ENCODE measurements around the gene KRTAP10-4. TPM values are rescaled to one million over a fixed set of nuclear protein-coding genes. Genes with fewer than 3 reads are reported as not detected.
"Not testable (repeated sequence)": the region's sequence is repeated elsewhere in the genome, so short reads cannot be mapped to it uniquely, and the experiment has no call there.

The KRTAP10-4 gene, protein sequence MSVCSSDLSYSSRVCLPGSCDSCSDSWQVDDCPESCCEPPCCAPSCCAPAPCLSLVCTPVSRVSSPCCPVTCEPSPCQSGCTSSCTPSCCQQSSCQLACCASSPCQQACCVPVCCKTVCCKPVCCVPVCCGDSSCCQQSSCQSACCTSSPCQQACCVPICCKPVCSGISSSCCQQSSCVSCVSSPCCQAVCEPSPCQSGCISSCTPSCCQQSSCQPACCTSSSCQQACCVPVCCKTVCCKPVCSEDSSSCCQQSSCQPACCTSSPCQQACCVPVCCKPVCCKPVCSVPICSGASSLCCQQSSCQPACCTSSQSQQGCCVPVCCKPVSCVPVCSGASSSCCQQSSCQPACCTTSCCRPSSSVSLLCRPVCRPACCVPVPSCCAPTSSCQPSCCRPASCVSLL
- total RNA-seq, result not detected

DNA sequence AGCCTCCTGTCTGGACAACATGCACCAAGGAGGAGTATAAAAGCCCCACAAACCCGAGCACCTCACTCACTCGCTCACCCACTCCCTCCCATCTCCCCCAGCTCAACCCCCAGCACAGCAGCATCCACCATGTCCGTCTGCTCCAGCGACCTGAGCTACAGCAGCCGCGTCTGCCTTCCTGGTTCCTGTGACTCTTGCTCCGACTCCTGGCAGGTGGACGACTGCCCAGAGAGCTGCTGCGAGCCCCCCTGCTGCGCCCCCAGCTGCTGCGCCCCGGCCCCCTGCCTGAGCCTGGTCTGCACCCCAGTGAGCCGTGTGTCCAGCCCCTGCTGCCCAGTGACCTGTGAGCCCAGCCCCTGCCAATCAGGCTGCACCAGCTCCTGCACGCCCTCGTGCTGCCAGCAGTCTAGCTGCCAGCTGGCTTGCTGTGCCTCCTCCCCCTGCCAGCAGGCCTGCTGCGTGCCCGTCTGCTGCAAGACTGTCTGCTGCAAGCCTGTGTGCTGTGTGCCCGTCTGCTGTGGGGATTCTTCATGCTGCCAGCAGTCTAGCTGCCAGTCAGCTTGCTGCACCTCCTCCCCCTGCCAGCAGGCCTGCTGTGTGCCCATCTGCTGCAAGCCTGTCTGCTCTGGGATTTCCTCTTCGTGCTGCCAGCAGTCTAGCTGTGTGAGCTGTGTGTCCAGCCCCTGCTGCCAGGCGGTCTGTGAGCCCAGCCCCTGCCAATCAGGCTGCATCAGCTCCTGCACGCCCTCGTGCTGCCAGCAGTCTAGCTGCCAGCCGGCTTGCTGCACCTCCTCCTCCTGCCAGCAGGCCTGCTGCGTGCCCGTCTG is at the start of gene KRTAP10-4:
Gene KRTAP10-4, plus strand, starts transcription at position 100 of the 827 bp plus-strand sequence. Its CDS starts 30 bp downstream, at position 130.
- peak; percentile 15 for DNase-seq
- CTCF ChIA-PET, result interaction anchor here (0.7 to 1.1 kb wide), 2 partner anchors 113 to 219 kb away, joined by 3 to 4 read pairs; no protein-coding TSS in a partner anchor
- H3K4me3 Mint-ChIP-seq, result not testable (repeated sequence)

DNA sequence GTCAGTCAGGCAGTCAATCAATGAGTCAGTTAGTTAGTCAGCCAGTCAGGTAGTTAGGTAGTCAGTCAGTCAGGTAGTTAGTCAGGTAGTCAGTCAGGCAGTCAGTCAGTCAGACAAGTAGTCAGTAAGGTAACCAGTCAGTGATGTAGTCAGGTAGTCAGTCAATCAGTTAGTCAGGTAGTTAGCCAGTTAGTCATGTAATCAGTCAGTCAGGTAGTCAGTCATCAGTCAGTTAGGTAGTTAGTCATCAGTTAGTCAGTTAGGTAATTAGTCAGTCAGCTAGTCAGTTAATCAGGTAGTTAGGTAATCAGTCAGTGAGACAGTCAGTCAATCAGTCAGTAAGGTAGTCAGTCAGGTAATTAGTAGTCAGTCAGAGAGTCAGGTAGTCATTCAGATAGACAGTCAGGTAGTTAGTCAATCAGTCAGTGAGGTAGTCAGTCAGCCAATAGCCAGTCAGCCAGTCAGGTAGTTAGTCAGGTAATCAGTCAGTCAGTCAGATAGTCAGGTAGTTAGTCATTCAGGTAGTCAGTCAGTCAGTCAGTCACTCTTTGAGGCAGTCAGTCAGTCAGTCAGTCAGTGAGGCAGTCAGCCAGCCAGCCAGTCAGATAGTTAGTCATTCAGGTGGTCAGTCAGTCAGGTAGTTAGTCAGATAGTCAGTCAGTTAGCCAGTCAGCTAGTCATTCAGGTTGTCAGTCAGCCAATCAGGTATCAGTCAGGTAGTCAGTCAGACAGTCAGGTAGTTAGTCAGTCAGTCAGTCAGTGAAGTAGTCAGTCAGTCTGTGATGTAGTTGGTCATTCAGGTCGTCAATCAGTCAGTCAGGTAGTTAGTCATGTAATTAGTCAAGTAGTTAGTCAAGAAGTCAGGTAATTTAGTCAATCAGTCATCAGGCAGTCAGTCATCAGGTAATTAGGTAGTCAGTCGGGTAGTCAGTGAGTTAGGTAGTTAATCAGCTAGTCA is 48.8 kb upstream of the KRTAP10-4 start:
- DNase-seq, result no peak
- Mint-ChIP-seq H3K4me1 (no peaks in the 10 kb centered on the region), H3K9me3 (ENCODE audit: low read depth) (no peaks in the 10 kb centered on the region), H3K27ac (no peak overlapping the region), H3K36me3 (no peaks in the 10 kb centered on the region), H3K27me3 (no peaks in the 10 kb centered on the region), H3K4me3 (no peak overlapping the region)
- CTCF ChIA-PET, result no interaction called here
- no peak for ATAC-seq

More for the DNA sequence above, at the start of gene KRTAP10-4:
- not testable (repeated sequence) for H3K27ac Mint-ChIP-seq, H3K27me3 Mint-ChIP-seq, H3K4me1 Mint-ChIP-seq, ATAC-seq, H3K36me3 Mint-ChIP-seq
- H3K9me3 Mint-ChIP-seq (ENCODE audit: low read depth), result peaks cover 16% of the 10 kb centered on the region

DNA sequence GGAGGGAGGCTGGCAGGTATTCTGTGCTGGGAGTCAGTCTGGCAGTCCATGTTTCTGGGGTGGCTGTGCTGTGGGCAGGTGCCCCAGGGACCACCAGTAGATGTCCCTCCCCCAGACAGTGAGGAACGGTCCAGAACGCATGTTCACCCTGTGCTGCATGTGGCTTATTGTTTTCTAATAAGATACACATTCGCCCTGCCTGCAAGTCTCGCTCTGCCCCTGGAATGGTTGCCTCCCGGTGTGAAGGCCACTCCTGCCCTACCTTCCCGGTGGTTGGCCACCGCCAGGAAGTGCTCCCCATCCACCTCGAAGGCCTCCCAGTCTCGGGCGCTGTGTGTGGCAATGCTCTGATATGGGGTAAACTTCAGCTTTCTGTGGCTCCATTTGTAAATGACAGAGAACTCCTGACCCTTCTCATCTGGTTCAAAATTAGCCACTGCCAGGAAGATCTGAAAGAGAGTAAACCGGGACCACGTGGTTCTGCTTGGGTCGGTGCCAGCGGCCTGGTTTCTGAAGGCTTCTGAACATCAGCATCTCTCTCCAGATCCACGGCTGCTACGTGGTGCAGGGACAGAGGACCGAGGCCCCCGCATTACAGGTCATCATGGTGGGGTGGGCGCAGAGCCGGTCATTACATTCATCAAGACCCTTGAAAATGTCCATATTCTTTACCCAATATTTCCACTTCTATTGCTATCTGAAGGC is 48.0 kb upstream of the KRTAP10-4 start:
- no peaks in the 10 kb centered on the region for H3K36me3 Mint-ChIP-seq
- no peak overlapping the region for H3K27ac Mint-ChIP-seq
- CTCF ChIA-PET, result no interaction called here
- H3K4me1 Mint-ChIP-seq, result no peaks in the 10 kb centered on the region
- ATAC-seq, result no peak
- no peak for DNase-seq
- no peaks in the 10 kb centered on the region for H3K9me3 Mint-ChIP-seq (ENCODE audit: low read depth)
- no peaks in the 10 kb centered on the region for H3K27me3 Mint-ChIP-seq
- no peak overlapping the region for H3K4me3 Mint-ChIP-seq

DNA sequence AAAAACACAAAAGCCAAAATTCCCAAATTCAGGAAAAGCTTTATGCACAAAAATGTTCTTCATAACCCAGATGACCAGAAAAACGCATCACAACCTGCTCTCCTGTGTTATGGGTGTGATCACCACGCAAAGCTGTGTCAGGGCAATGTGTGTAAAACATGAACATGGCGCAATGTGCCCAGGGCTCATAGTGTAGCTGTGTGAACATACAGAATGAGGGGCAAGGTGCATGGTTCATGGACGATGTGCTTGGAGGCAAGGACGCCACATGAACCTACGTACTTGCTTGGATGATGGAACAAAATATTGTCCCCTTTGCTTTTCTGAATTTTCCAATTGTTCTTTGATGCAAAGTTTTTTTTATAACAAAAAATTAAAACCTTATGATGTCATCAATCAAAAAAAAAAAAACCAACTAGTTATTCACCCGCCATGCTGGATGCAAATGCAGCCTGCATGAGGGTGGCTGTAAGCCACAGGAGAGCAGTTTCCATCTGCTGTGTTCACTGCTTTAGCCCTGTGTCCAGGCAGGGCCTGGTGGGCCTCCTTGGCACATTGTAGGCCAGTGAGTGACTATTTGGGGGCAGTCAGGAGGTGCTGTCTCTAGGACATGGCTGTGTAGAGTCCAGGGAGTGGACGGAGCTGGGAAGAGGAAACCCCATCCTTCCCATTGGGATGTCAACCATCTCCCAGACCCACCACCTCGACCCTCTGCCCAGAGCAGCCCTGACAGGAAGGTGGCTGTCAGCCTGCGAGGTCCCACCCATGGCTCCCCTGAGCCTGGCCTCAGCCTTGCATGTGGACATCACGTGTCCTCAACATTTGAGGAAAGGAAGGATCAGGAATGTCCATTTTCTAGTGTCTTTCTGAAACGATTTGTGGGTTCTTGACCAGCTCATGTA is 47.2 kb upstream of the KRTAP10-4 start:
- H3K27ac Mint-ChIP-seq, result no peak overlapping the region
- H3K4me3 Mint-ChIP-seq, result no peak overlapping the region
- CTCF ChIA-PET, result no interaction called here
- DNase-seq (no peak), ATAC-seq (no peak)
- no peaks in the 10 kb centered on the region for H3K27me3 Mint-ChIP-seq
- no peaks in the 10 kb centered on the region for H3K9me3 Mint-ChIP-seq (ENCODE audit: low read depth)
- no peaks in the 10 kb centered on the region for H3K4me1 Mint-ChIP-seq
- H3K36me3 Mint-ChIP-seq, result no peaks in the 10 kb centered on the region

DNA sequence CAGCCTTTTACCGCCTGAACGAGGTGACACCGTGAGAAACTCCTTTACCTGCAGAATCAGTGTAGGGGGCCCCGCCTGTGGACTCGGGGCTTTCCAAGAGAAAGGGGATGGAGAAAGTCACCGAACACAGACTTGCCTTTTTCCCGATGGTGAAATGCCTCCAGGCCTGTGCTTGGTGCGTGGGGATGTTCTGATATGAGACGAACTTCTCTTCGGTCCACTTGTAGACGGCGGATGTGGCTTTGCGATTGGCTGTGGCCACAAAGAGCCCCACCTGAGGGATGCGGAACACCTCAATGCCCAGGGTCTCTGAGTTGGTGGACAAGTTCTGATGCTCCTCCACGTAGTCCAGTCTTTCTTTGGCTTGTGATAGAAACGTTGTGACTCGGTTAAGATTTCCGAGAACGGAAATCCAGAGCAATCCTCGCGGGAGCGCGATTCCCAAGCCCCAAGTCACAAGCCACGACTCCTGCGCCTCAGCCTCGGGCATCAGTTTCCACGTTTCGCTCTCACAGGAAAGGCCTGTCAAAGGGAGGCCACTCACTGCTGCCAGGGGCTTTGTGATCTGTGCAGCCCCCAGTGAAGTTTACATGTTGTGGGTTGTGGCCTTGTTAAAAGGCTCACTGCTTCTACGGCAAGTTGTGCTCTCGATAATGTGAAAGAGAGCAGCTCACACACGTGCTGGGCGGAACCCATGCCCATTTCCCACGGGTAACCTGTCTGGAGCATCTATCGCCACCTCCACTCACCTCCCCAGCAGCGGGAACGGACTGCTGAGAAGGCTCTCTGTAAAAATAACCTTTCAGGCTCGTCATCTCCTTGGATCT is 46.2 kb upstream of the KRTAP10-4 start:
- no peaks in the 10 kb centered on the region for H3K9me3 Mint-ChIP-seq (ENCODE audit: low read depth)
- no peak for DNase-seq
- no peak overlapping the region for H3K27ac Mint-ChIP-seq
- CTCF ChIA-PET, result no interaction called here
- no peaks in the 10 kb centered on the region for H3K36me3 Mint-ChIP-seq
- H3K4me3 Mint-ChIP-seq, result no peak overlapping the region
- H3K4me1 Mint-ChIP-seq, result no peaks in the 10 kb centered on the region
- no peaks in the 10 kb centered on the region for H3K27me3 Mint-ChIP-seq
- ATAC-seq, result no peak

DNA sequence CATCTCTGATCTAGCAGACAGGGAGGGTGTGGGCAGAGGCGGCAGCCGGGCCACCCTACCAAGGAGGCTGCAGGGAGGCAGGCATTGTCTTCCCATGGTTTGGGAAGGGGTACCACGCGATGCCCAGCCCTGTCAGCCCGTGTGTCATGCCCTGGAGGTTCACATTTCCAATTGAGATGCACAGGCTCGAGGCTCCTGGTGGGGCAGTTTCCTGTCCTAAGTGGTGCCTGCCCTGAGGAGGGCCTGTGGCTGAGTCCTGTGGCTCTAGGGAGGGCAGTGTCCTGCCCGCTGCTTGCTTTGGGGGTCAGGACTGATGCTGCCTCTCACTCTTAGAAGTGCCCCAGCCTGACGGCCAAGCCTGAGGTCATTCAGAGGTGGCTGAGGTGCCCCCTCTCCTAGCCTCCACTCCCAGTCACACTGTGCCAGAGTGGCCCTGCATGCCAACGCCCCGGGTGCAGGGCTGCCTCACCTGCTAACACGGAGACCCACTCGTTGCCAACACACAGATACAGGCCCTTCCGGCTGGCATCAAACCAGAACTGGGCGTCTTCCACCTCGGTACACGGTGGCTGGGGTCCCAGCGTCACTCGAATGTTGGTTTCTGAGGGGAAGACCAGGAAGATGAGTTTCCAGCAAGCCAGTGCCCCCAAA is 45.4 kb upstream of the KRTAP10-4 start:
- Mint-ChIP-seq H3K9me3 (ENCODE audit: low read depth) (no peaks in the 10 kb centered on the region), H3K36me3 (no peaks in the 10 kb centered on the region), H3K27me3 (no peaks in the 10 kb centered on the region), H3K4me3 (no peak overlapping the region), H3K4me1 (no peaks in the 10 kb centered on the region), H3K27ac (no peak overlapping the region)
- DNase-seq (no peak), ATAC-seq (no peak)
- CTCF ChIA-PET, result no interaction called here

DNA sequence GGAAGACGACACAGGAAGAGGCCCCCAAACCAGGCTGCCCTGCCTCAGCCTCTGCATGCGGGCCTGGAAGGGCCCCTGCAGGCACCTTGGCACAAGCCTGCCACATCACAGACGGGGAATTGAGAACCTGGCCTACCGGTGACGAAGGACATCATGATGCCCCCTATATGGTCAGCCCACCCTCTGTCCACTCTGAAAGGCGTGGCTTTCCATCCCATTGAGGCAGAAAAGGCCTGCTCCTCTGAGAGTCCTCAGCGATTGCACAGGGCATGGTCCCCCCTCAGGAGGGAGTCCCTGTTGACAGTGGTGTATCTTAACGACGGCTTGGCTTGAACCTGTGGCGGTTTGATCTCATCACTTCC is 44.9 kb upstream of the KRTAP10-4 start:
- no peak overlapping the region for H3K4me3 Mint-ChIP-seq
- no peaks in the 10 kb centered on the region for H3K27me3 Mint-ChIP-seq
- DNase-seq (no peak), ATAC-seq (no peak)
- H3K36me3 Mint-ChIP-seq, result no peaks in the 10 kb centered on the region
- no peak overlapping the region for H3K27ac Mint-ChIP-seq
- H3K9me3 Mint-ChIP-seq (ENCODE audit: low read depth), result no peaks in the 10 kb centered on the region
- no peaks in the 10 kb centered on the region for H3K4me1 Mint-ChIP-seq
- CTCF ChIA-PET, result no interaction called here

DNA sequence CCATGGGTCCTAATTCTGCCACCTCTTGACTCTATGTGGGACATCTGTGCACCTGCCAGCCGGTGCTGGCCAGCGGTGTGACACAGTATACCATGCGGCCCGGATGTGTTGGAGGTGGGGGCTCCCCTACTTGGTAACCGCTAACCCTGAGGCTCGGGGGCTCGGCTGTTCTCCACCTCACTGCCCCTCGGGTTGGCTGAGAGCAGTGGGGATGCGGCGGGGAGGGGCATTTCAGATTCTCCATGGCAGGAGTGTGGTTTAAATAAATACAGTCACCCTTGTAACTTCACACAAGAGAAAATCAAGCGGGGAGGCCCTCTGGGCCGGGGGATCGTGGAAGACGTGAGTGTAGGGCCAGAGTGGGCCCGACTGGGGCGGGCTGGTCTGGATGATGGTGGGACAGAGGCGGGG is 44.5 kb upstream of the KRTAP10-4 start:
- Mint-ChIP-seq H3K27me3 (no peaks in the 10 kb centered on the region), H3K4me3 (no peak overlapping the region), H3K36me3 (no peaks in the 10 kb centered on the region), H3K27ac (no peak overlapping the region), H3K9me3 (ENCODE audit: low read depth) (no peaks in the 10 kb centered on the region), H3K4me1 (no peaks in the 10 kb centered on the region)
- DNase-seq (no peak), ATAC-seq (no peak)
- CTCF ChIA-PET, result no interaction called here

DNA sequence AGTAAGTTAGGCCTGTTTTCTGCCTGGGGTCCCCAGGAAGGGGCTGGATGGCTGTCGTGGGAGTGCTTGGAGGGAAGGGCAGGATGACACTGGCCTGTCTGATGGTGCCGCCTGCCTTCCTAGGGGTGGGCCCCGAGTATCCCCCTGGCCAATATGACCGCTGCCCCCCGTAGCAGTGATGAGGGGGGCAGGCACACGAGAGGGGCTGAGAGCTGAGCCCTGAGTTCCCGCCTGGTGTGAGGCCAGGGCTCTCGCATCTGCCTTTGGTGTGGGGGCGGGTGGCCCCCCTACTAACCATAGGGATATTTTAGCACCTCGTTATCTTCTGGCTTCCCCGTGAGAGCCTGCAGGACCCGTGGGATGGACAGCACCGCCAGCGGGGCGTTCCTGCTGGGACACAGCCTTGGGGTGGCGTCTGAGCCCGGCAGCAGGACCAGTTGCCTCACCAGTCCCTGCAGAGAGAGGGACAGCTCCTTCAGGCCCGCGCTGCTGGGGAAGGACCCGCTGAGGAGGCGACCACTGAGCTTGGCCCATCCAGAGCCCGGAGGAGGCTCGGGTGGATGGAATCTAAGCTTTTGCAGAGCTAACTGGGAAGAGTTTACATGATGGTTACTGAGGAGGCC is 43.9 kb upstream of the KRTAP10-4 start:
- Mint-ChIP-seq H3K27ac (no peak overlapping the region), H3K4me1 (no peaks in the 10 kb centered on the region), H3K9me3 (ENCODE audit: low read depth) (peaks cover 2% of the 10 kb centered on the region)

DNA sequence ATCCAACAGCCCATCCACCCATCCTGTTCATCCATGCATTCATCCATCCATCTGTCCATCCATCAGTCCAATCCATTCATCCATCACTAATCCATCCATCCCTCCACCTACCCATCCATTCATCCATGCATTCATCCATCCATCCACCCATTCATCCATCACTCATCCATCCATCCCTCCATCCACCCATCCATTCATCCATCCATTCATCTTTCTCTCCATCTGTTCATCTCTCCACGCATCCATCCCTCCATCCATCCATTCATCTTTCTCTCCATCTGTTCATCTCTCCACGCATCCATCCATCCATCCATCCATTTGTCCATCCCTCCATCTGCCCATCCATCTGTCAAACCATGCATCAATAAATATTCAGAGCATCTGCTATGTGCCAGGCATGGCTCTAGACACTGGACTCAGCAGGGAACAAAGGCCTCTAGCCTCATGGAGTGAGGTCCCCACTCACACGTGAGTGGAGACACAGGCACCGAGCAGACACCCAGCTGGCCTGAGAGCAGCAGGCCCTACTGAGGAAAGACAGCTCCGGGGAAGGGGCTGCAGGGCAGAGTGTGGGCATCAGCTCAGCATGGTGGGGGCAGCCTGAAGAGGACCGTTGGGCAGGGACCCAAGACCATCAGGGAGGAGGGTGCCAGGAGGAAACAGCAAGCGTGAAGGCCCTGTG is 43.2 kb upstream of the KRTAP10-4 start:
- peaks cover 2% of the 10 kb centered on the region for H3K9me3 Mint-ChIP-seq (ENCODE audit: low read depth)
- no peaks in the 10 kb centered on the region for H3K27me3 Mint-ChIP-seq
- ATAC-seq (no peak), DNase-seq (no peak)
- H3K36me3 Mint-ChIP-seq, result no peaks in the 10 kb centered on the region
- H3K27ac Mint-ChIP-seq, result no peak overlapping the region
- CTCF ChIA-PET, result no interaction called here
- H3K4me1 Mint-ChIP-seq, result no peaks in the 10 kb centered on the region
- no peak overlapping the region for H3K4me3 Mint-ChIP-seq

More for the DNA sequence above, 43.9 kb upstream of the KRTAP10-4 start:
- Mint-ChIP-seq H3K36me3 (no peaks in the 10 kb centered on the region), H3K4me3 (no peak overlapping the region), H3K27me3 (no peaks in the 10 kb centered on the region)
- ATAC-seq, result no peak
- no peak for DNase-seq
- CTCF ChIA-PET, result no interaction called here
